ENCODE data around the gene FGF12.

Gene FGF12

DNA sequence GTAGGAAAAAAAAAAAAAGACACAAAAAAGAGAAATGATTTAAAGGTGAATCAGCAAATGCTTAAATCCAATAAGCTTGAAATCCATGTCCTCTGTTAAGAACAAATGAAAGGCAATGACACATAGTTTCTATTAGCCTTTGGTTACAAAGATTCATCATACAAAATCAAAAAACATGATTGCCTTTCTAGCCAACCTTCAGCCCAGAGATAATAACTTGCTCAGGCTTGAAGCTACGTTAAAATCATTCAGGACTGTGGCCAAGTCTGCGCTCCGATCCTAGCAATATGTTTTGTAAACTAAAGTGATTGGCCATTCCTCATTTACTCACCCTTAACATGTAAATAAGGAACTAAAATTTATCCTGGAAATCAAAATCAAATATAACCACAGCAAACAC lies 556.7 kb downstream of the FGF12 start:
- no peak for DNase-seq

DNA sequence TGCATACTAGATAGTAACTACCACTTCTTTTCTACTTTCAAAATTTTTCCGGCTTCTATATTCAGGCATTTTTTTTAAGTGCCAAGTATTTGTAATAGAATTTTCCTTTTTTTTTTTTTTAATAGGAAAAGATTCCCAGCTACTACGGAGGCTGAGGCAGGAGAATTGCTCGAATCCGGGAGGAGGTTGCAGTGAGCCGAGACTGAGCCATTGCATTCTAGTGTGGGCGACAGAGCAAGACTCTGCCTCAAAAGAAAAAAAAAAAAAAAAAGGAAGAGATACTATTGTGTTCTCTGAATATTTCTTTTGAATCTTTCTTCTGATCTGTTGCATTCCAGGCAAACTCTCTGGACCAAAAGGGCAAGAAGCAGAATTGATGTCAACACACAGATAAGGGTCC lies 557.3 kb downstream of the FGF12 start:
- no peak for DNase-seq

DNA sequence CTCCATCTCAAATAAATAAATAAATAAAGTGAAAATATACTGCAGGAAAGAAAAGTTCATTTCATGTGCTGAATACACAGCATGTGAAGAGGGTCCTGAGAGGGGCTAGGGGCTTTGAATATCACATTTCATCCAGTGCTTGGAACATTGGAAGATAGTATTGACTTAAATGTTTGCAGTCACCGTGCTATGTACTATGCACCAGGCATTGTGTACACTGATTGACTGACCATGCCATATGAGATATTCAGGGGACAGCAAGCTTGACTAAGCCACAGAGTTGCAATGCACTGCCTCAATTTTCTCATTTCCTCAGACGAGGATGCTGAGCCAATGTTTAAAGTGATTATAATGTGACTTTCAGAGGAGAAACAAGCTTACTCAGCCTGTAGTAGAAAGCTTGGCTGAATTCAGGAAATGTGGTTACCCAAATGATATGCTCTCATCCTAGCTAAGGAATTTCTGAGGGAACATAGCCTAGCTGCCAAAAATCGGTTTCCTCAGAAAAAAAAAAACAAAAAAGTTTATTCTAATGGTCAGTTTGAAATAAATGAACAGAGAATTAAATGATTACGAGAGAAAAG lies 557.9 kb downstream of the FGF12 start:
- DNase-seq = no peak

DNA sequence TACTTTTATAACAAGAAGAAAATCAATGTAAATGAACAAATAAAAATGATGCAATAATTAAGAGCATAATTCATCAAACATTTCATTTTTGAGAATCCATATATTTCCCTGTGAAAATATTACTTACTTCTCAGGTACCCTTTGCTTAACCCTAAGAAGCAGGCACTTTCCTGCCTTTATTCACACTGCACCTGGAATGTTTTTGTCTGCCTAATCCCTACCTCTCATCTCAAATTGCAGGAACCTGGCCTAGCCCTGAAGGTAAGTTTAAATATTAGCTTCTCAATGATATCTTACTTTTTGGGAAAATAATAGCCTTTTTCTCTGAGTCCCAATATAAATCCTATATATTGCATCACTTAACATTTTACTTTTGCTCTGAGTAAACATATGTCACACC lies 559.1 kb downstream of the FGF12 start:
- no peak for DNase-seq

DNA sequence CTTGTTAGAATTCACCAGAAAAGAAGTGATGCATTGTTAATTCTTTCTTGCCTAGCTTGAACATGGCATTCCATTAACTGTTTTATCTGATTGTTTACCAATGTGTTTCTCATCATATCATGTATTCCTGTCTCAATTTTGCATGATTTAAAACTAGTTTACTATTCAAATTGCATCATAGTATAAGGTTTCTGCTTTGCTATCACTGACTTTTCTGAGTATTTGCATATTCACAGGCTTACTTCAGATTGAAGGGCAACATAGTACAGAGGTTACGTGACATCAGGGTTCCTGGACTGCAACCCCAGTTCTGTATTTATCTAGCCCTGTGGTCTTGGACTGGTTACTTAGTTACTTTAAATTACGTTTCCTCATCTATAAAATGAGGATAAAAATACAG lies 561.8 kb downstream of the FGF12 start:
- DNase-seq = no peak

DNA sequence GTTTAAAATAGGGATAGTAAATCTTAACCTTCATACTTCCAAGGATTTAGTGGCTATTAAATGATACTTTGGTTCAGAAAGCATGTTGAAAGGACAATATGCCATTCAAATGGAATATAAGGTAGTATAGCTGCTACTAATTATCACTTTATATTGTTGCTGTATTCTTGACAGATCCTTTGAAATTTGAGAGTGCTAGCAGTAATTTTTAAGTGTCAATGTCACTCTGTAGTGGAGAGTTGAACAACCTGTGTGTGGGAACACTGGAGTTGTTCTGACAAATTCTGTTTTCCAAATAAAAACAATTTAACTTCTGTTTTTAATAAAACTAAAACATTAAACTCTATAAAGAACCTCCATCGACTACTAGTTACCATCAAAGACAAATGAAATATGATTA lies 565.7 kb downstream of the FGF12 start:
- no peak for DNase-seq

DNA sequence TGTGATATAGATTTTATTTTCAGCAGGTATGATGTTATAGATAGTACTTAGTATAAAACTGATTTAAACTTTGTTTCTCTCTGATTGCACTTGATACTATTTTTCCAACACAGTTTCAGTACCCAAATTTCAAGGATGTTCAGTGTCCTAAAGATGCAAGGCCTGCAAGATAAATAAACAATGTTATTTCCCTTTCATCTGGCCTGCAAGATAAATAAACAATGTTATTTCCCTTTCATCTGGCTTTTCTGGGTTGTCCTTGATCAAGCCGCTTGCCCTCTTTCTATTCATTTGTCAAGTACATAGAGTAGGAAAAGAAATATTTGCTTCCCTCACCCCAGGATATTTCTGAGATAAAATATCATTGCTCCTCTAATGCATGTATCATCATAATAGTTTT lies 571.0 kb downstream of the FGF12 start:
- no peak for DNase-seq

DNA sequence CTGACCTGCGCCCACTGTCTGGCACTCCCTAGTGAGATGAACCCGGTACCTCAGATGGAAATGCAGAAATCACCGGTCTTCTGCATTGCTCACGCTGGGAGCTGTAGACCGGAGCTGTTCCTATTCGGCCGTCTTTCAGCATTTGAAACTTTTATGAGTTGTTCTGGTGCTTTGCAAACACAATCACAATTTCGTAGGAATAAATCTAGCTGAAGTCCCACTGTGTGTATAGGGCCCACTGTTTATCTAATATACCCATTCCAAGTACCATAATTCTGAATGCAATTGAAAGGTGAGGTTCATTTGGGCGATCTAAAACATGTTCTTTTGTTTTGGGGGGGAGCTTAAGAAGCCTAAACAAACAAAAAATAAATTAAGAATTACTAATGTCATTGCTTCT lies 572.1 kb downstream of the FGF12 start:
- DNase-seq = no peak

DNA sequence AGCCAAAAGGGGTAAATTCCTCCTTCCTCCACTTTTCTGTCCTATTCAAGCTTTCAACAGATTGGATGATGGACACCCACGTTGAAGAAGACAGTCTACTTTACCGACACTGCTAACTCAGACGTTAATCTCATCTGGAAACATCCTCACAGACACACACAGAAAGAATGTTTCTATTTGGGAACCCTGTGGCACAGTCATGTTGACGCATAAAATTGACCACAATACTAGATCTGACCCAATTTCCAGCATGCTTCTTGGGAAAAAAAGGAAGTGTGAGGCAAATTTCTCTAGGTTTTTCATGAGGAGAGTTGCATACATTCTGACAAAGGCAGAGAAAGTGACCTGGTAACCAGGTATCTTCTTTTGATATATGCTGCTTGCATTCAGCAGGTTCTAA lies 594.1 kb downstream of the FGF12 start:
- DNase-seq = no peak

DNA sequence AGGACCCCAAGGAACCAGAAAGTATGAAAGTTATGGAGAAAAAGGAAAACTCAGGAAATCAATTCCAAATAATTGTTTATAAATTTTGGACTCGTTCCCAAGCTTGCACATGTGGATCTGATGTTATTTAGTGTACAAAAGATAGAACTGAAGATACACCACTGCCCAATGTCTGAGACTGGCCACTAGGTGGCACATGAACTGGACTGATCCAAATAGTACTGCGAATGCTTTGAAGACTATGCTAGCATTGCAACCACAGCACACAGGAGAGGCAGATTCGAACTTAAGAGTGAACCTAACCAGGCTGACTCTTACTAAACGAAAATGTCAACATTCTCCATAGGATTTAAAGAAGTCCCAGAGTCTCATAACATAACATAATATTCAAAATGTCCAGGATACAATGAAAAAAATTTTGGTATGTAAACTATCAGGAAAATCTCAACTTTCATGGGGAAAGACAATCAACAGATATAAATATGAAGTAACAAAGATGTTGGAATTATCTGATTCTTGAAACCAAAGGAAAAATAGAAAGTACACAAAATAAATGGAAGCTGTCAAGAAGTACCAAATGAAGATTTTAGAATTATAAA lies 596.7 kb downstream of the FGF12 start:
- peak; percentile 30 for DNase-seq

DNA sequence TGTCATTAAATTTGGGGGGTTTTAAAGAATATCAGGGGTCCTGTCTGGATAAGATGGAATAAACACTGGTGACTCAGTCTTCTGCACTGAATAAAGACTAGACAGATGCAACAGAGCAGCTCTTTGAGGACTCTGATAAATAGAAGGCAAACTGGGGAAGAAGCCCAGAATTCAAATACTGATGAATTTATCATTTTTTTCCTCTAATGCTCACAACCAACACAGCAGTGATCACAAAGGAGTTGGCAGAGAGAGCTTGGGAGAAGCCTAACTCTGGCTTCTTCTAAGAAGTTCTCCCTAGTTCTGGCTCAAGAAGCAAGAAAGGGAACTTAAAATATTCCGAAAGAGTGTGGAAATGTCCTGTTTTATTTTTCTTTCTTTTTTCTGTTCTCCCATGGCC lies 597.8 kb downstream of the FGF12 start:
- DNase-seq = no peak

DNA sequence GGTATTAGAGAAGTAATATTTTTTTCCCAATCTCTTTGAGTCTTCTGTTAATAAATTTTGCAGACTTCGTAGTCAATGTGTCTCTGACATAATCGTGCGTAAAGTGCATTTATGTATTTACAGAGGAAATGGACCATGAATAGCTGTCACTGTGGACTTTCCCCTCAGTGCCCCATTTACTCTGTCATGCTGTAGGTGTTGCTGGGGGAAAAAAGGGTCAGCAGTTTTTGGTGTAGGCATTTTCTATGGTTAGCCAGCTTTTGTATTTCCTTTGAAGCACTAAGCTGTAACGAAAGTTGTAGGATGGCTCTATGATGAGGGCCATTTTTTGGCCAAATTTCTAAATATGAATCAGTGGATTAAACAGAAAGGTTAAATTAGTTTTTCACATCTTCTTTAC lies 598.4 kb downstream of the FGF12 start:
- no peak for DNase-seq

DNA sequence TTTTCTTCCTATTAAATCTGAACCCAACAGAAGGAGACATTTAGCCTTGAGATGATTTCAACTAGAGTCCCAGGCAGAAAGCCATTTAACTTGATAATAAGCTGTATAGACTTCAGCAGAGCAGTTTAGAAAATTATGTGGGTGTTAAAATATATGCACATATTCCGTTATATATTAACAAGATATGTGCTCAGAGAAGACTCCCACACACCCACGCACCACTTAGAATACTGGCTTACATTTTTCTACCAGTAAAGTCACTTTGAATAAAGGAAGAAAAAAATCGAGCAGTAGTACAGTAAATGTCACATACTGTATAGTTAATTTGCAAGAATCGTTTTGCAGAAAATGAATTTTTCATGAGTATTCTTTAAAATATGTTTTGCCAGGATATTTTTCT lies 599.3 kb downstream of the FGF12 start:
- DNase-seq = no peak

DNA sequence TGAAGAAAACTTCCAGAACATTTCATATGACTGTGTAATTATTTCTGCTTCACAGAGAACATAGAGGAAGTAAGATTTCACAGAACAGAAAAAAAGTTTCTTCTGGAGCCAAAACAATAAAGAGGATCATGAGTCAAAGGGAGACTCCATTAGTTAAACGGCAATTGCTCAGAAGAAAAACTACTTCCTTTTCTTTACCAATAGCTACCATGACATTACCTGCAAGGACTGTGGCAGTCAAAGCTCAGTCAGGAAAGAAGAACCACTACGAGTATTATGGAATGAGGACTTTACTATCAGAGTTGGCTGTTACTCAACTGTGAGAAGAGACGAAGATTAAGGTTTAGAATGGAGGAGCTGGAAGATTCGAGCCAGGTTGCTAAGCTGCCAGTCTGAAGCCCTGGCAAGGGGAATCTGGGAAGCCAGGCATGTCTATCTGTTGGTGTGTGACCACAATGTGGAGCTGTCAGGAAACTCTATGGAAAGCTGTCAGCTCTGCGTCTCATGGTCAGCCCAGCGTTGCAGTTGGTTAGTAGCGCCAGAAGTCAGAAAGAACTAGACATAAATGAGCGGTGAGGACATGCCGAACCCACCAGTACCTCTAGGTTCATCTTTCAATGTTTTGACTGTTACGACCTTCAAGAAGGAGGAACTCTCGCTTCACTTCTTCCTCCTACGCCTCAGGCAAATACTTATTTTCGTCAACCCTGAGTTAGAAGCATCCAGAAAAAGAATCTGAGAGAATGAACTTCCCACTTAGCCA lies 604.3 kb downstream of the FGF12 start:
- DNase-seq = no peak

DNA sequence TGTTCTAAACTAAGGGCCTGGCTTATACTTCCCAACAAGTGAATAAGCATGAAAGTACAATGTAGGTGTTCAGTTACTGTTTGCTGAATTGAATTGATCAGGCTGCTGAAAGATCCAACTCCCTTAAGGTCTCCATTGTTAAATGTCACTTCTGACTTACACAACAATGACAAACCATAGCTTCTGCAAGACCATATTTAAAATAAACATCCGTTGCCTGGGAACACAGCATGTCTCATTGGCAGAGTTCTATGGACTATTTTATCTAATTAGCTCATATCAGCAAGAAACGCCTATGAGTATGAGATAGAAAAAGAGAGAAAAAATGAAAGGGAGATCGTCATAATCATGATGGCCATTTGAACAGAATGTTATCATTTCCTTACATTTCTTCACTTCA lies 605.4 kb downstream of the FGF12 start:
- DNase-seq = no peak

DNA sequence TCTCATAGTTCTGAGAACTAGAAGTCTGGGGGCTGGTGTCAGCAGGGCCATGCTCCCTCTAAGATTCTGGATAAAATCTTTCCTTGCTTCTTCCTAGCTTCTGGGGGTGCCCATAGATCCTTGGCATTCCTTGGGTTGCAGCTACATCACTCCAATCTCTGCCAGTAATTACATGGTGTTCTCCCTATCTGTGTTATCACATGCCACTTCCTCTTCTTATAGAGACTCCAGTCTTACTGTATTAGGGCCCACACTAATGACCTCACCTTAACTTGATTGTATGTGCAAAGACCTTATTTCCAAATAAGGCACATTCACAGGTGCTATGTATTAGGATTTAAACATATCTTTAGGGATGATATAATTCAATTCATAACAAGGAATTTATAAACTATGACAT lies 618.5 kb downstream of the FGF12 start:
- no peak for DNase-seq

DNA sequence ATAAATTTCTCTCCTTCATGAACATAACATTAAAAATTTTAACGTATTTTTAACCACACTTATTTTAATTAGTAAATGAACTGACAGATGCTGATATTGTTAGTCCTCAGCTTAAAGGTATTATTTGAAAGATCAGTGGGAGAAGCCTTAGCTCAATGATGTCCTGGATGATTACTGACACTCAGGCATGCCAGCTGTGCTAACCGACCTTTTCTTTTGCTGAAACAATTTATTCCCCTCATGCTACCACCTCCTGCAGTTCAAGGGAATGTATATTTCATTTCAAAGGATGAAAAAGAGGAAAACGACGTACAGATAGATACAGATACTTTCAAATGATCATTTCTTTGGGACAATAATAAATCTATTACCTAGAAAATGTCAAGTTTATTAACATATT lies 620.8 kb downstream of the FGF12 start:
- no peak for DNase-seq

DNA sequence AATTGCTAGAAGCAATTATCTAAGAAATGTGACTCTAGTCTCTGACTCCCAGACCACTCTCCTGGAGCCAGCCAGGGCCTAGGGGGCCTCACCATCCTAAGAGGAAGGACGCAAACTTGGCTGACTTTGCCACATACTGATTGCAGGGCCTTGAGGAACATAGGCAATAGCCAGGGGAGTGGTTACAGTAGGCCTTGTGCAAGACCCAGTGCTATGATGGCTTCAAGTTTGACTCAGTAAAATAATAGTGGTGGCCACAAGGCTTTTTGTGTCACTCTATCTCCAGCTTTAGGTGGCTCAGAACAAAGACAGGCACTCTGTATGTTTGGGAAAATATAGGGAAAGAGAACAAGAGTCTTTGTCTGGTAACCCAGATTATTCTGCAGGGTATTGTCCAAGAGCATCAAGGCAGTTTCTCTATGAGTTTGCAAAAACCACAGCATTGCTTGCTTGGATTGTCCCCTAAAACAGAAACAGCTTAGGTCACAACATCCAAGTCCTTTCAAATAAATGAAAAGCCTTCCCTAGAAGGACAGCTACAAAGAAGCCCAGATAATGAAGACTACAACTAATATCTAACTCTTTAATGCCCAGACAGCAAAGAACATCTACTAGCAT lies 634.8 kb downstream of the FGF12 start:
- no peak for DNase-seq

DNA sequence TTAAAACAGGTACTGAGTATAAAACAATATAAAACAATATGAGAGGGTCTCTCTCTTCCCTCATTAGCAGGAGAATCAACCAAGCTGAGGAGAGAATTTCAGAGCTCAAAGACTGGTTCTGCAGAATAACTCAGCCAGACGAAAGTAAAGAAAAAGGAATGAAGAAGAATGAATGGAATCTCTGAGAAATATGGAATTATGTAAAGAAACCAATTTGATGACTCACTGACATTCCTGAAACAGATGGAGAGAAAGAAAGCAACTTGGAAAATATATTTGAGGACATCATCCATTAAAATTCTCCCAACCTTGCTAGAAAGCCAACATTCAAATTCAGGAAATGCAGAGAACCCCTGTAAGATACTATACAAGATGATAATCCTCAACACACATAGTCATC lies 635.5 kb downstream of the FGF12 start:
- no peak for DNase-seq

DNA sequence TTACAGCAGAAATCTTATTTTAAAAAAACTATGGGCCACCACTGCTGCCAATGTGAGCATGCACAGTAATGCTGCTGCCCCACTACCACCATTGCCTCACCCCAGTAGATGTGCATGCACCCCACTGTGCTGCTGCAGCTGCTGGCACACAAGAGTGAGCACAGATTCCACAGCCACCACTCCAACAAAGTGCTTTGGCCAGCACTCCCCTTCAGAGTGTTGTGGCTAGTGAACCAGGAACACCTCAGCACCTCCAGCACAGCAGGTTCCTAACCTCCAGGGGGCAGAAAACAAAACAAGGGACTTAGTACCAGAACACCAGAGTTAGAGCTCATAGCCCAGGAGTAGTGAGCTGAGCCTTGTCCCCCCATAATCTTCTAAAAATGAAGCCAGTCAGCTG lies 636.8 kb downstream of the FGF12 start:
- no peak for DNase-seq
